ENCODE measurements around the gene HPD.

DNA sequence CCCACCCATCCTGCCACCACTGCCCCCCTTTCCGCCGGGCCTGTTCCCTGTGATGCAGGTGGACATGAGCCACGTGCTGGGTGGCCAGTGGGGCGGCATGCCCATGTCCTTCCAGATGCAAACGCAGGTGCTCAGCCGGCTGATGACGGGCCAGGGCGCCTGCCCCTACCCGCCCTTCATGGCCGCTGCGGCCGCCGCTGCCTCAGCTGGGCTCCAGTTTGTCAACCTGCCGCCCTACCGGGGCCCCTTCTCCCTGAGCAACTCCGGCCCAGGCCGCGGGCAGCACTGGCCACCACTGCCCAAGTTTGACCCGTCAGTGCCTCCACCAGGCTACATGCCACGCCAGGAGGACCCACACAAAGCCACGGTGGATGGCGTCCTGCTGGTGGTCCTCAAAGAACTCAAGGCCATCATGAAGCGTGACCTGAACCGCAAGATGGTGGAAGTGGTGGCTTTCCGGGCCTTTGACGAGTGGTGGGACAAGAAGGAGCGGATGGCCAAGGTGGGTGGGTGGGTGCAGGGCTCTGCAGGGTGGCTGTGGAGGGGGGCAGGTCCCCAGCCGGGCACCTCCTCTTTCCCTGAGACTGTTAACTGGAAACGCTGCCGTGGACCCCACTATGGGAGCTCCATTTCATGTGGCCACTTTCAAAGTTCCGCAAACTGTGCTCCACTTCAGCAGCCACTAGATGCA, 44.1 kb downstream of the HPD start:
- TF ChIP-seq, protein P1, sequence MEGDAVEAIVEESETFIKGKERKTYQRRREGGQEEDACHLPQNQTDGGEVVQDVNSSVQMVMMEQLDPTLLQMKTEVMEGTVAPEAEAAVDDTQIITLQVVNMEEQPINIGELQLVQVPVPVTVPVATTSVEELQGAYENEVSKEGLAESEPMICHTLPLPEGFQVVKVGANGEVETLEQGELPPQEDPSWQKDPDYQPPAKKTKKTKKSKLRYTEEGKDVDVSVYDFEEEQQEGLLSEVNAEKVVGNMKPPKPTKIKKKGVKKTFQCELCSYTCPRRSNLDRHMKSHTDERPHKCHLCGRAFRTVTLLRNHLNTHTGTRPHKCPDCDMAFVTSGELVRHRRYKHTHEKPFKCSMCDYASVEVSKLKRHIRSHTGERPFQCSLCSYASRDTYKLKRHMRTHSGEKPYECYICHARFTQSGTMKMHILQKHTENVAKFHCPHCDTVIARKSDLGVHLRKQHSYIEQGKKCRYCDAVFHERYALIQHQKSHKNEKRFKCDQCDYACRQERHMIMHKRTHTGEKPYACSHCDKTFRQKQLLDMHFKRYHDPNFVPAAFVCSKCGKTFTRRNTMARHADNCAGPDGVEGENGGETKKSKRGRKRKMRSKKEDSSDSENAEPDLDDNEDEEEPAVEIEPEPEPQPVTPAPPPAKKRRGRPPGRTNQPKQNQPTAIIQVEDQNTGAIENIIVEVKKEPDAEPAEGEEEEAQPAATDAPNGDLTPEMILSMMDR (IDR thresholded peaks at IDR 0.05 in 4 of 5, conservative IDR thresholded peaks at IDR 0.05 in 1 of 5), result no peak
- no peak for TF ChIP-seq POLR2A (IDR thresholded peaks at IDR 0.05)
